DOHH2 (cell line): Measurements from ENCODE around the gene ATP6V1G1.

ENCODE experiments used
- CTCF ChIP-seq: fragments of 200-600 bp; sonication (generic); IDR thresholded peaks from one replicate; pipeline ENCODE4 v1.5.1; 2014; ENCODE audit warnings: antibody characterized with exemption, mild to moderate bottlenecking, low read depth, low read length; ENCODE audit not compliant: poor library complexity, severe bottlenecking
- EZH2phosphoT487 ChIP-seq: fragments of 200-600 bp; sonication (generic); IDR thresholded peaks from 2 replicates; pipeline ENCODE4 v1.6.1; 2017; ENCODE audit warnings: borderline replicate concordance, mild to moderate bottlenecking, antibody characterized with exemption, low read length, moderate library complexity, mixed read lengths

GRCh38 chr9:114558027-114558675 lies 29.4 kb upstream of the ATP6V1G1 start:
- no peak for TF ChIP-seq CTCF
- no peak for TF ChIP-seq EZH2phosphoT487
